ENCODE data around the gene IWS1. TPM values are rescaled to one million over a fixed set of nuclear protein-coding genes. Genes with fewer than 3 reads are reported as not detected.

The IWS1 gene
- total RNA-seq (2014; rRNA removed; shearing (Covaris generic)) (49.2 and 70.4 TPM in 2 replicates), total RNA-seq (2022) (56.5 and 56.9 TPM in 2 replicates), Bru-seq, nascent RNA (percentile 91 among the genes with signal in this experiment), BruChase-seq, experiment 1, labeled RNA remaining after a 6-hour chase (percentile 87 among the genes with signal in this experiment), BruChase-seq, experiment 2, labeled RNA remaining after a 2-hour chase (percentile 87 among the genes with signal in this experiment)
- long read RNA-seq, transcript IWS1-201 (14 exons, 2,958 nt): major isoform, 65 of 96 reads
- long read RNA-seq, partial matches to known transcripts: 7 of 96 reads
- long read RNA-seq, other reads (novel, unspliced or antisense): 24 of 96 reads

DNA sequence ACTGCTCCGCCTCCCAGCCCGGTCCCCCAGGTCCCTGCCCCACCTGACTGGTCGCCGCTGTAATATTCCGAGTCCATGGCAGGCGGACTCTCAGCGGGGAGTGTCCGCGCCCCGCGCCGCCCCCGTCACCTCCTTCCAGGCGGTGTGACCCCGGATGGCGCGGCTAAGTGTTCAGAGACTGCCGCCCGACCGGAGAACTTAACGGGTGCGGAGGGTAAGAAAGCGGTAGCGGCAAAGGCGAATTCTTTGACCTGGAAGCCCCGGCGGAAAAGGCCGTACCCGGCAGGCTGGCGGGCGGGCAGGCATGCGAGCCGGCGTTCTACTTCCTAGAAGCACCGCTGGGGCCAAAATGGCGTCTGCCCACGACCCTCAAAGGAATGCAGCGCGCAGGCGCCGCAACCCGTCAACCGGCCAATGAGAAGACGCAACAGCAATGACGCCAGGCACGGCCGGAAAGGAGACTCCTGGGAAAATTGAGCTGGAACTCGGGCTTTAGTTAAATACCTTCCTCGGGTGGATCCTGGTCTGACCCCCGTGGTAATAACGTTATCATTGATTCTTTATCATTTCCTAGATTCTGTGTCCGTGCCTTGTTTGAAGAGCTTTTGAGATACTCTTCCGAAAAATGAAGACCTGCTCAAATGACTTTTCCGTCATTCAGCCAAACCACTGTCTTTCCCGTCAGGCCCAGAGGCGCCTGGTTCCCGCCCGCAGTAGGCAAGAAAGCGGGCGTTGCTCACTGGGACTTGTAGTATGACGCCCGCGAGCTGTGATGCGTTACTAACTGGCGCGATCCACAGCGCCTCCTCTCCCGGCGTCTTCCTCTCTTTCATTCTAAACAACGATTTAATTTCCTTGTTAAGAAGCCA, at the start of gene IWS1:
TSS of gene IWS1 (minus strand) at position 358 of the 869 bp plus-strand sequence. CDS start at position 77, 281 bp downstream.
- H3K36me3 ChIP-seq (ENCODE audit: insufficient read depth, low read length): peaks cover 30% of the 10 kb centered on the region
- peak within 1 kb of the TSS; percentile 82 for H3K4me3 ChIP-seq (ENCODE audit: low read depth, low read length, poor library complexity, severe bottlenecking)
- ChIA-PET POLR2A (interaction anchor here (0.9 to 1.7 kb wide), 9 partner anchors 8 to 232 kb away, joined by 3 to 5 read pairs (median 3); no protein-coding TSS in a partner anchor), CTCF (ENCODE audit: unreplicated experiment) (no interaction called here)
- 0 out of 2 replicates have a peak, but pooled peaks cover 5% of the 10 kb centered on the region for H3K9me3 ChIP-seq (ENCODE audit: low read length)
- peaks cover 26% of the 10 kb centered on the region for H3K4me1 ChIP-seq (ENCODE audit: insufficient read depth, low read length, poor library complexity, severe bottlenecking)
- peaks cover 20% of the 10 kb centered on the region; the same call in 1 of the 2 replicates for H4K20me1 ChIP-seq (ENCODE audit: insufficient read depth, low read length)
- H3K9me2 ChIP-seq (ENCODE audit: insufficient read depth, low read length): no peaks in the 10 kb centered on the region
- TF ChIP-seq, protein P1, sequence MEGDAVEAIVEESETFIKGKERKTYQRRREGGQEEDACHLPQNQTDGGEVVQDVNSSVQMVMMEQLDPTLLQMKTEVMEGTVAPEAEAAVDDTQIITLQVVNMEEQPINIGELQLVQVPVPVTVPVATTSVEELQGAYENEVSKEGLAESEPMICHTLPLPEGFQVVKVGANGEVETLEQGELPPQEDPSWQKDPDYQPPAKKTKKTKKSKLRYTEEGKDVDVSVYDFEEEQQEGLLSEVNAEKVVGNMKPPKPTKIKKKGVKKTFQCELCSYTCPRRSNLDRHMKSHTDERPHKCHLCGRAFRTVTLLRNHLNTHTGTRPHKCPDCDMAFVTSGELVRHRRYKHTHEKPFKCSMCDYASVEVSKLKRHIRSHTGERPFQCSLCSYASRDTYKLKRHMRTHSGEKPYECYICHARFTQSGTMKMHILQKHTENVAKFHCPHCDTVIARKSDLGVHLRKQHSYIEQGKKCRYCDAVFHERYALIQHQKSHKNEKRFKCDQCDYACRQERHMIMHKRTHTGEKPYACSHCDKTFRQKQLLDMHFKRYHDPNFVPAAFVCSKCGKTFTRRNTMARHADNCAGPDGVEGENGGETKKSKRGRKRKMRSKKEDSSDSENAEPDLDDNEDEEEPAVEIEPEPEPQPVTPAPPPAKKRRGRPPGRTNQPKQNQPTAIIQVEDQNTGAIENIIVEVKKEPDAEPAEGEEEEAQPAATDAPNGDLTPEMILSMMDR (conservative IDR thresholded peaks at IDR 0.05; ENCODE audit: low read length): peak; percentile 60; the same call in 1 of the 2 replicates
- no peak for TF ChIP-seq EZH2phosphoT487 (IDR thresholded peaks at IDR 0.05; ENCODE audit: borderline replicate concordance, low read depth, low read length)
- peaks cover 47% of the 10 kb centered on the region for H3K79me2 ChIP-seq (ENCODE audit: insufficient read depth, low read depth, low read length)
- H3K4me2 ChIP-seq (ENCODE audit: low read length): peak within 1 kb of the TSS; percentile 75
- BruUV-seq (replicated peaks): TSS peak; percentile 97
- H2AFZ ChIP-seq (ENCODE audit: low read length): peak within 1 kb of the TSS; percentile 90
- intact Hi-C loops (cut with micrococcal nuclease; ENCODE audit: unreplicated experiment): loop anchor here (1.0 to 5.0 kb wide), 3 partner anchors 139 to 502 kb away; partner anchors contain the start of genes MAP3K2 and SAP130
- peak within 1 kb of the TSS; percentile 85 for H3K27ac ChIP-seq (ENCODE audit: low read depth, low read length, poor library complexity, severe bottlenecking)
- DNase-seq (ENCODE audit: low spot score): peak; percentile 97

DNA sequence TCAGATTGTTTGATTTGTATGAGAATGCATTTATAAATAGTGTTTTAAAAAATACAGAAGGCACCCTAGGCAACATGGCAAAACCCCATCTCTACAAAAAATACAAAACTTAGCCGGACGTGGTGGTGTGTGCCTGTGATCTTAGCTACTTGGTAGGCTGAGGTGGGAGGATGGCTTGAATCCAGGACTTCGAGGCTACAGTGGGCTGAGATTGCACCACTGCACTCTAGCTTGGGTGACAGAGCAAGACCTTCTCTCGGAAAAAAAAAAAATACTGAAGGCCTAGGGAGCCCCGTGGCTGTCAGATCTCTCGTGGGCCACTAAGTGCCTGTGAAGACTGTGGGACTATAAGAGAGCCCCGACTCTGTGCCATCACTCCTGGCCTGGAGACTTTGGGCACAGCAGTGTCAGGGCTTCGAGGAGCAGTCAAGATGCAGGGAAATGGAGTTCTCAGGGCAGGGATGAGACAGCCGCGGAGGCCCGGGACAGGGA, 49.7 kb upstream of the IWS1 start:
- POLR2A ChIA-PET: interaction anchor here (0.7 to 2.2 kb wide), 8 partner anchors 9 to 64 kb away, joined by 3 to 8 read pairs (median 4); partner anchors contain the start of gene IWS1
- Histone ChIP-seq H3K4me2 (ENCODE audit: low read length) (peak overlapping the region; percentile 28; the same call in 1 of the 2 replicates), H3K9me3 (ENCODE audit: low read length) (no peaks in the 10 kb centered on the region), H3K79me2 (ENCODE audit: insufficient read depth, low read depth, low read length) (no peaks in the 10 kb centered on the region), H3K9me2 (ENCODE audit: insufficient read depth, low read length) (no peaks in the 10 kb centered on the region), H3K4me3 (ENCODE audit: low read depth, low read length, poor library complexity, severe bottlenecking) (no peak overlapping the region), H4K20me1 (ENCODE audit: insufficient read depth, low read length) (no peaks in the 10 kb centered on the region), H3K4me1 (ENCODE audit: insufficient read depth, low read length, poor library complexity, severe bottlenecking) (peaks cover 16% of the 10 kb centered on the region), H3K36me3 (ENCODE audit: insufficient read depth, low read length) (no peaks in the 10 kb centered on the region), H2AFZ (ENCODE audit: low read length) (no peak overlapping the region), H3K27ac (ENCODE audit: low read depth, low read length, poor library complexity, severe bottlenecking) (no peak overlapping the region)
- CTCF ChIA-PET (ENCODE audit: unreplicated experiment): interaction anchor here (0.6 to 2.3 kb wide), 2 partner anchors 15 to 74 kb away, joined by 3 to 13 read pairs; no protein-coding TSS in a partner anchor
- intact Hi-C loops (cut with micrococcal nuclease; ENCODE audit: unreplicated experiment): loop anchor here (5.0 kb wide), 1 partner anchor 126 kb away; the partner anchor contains the start of gene SFT2D3
- no peak for DNase-seq (ENCODE audit: low spot score)
- TF ChIP-seq, protein P1 (conservative IDR thresholded peaks at IDR 0.05; ENCODE audit: low read length): no peak
- TF ChIP-seq EZH2phosphoT487 (IDR thresholded peaks at IDR 0.05; ENCODE audit: borderline replicate concordance, low read depth, low read length): no peak
- no TSS peak for BruUV-seq (replicated peaks)

Data from OCI-LY7 (cell line).